GM21576 (cell line): Measurements from ENCODE around the gene ACTR8.
A peak's percentile ranks its signal among the peaks of the same experiment; 100 is the strongest.
"Not testable (repeated sequence)": the region's sequence is repeated elsewhere in the genome, so short reads cannot be mapped to it uniquely, and the experiment has no call there.

Experiments used
- ATAC-seq: cut with Tn5 transposase; IDR thresholded peaks from one replicate; pipeline ENCODE4 v1.9.1; 2021; ENCODE audit warnings: mild to moderate bottlenecking, moderate library complexity; ENCODE audit not compliant: unreplicated experiment

Gene ACTR8

DNA sequence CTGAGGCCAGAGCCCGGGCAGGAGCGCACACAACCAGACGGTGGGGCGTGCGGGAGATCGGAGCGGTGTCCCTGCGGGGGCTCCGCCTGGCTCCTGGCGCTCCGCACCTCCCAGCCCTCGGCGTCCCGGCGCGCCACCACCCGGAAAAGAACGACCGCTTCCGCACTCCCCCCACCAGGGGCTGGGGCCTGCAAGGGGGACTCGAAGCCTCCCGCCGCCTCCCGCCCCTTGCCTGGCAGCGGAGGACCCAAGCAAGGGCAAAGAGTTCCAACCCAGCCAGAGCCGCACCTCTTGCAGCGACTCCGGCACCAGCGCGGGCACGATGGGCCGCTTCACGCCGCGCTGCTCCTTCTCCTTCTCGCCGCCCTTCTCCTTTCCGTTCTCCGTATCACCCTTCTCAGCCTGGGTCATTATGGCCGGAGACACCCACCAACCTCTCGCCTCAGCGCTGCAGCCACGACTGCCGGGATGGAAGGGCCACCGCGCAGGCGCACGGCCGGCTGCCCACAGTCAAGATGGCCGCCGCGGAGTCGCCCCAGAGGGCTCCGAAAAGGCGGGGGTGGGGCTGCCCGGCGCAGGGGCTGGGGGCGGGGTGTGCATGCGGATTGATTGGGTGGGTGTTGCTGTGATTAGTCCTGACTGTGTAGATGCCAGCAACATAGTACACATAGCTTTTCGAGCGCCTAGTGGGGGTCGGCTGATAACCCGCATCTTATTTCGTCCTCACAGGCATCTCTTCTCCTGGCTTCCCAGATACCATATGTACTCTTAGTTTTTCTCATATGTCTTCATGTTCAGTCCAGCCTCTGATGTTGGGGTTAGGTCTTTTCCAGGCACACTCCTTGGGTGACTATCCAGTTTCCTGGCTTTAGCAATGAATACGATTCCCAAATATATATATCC is at the start of gene ACTR8:
ACTR8 (minus strand) TSS at position 462 of the 903 bp plus-strand sequence; CDS start at position 411, 51 bp downstream.
- peak; percentile 77 for ATAC-seq

- not testable (repeated sequence) for ATAC-seq
These were observed 45.4 kb upstream of the ACTR8 start for GRCh38 chr3:53927208-53927872.

DNA sequence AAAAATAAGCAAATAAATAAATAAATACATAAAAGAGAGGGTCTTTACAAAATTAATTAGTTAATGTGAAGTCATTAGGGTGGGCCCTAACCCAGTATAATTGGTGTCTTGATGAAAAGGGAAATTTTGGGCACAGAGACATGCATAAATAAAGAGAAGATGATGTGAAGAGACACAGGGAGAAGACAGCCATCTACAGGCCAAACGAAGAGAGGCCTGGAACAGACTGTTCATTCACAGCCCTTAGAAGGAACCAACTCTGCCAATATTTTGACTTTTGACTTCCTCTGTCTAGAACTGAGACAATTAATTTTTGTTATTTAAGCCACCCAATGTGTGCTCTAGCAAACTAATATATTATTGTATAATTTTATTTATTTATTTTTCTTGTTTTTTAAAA is 39.3 kb upstream of the ACTR8 start:
- no peak for ATAC-seq

DNA sequence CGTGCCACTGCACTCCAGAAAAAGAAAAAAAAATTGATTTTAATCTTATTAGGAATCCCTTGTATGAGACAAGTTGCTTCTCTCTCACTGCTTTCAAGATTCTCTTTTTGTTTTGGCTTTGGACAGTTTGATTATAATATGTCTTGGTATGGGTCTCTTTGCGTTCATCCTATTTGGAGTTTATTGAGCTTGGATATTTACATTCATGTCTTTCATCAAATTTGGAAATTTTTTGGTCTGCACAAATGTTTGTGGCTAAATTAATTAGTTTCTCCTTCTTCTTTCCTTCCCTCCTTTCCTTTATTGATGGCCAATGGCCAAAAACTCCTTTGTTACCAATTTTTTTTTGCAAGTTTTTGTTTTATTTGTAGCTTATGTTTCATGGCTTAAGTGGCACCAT is 37.8 kb upstream of the ACTR8 start:
- ATAC-seq: no peak

DNA sequence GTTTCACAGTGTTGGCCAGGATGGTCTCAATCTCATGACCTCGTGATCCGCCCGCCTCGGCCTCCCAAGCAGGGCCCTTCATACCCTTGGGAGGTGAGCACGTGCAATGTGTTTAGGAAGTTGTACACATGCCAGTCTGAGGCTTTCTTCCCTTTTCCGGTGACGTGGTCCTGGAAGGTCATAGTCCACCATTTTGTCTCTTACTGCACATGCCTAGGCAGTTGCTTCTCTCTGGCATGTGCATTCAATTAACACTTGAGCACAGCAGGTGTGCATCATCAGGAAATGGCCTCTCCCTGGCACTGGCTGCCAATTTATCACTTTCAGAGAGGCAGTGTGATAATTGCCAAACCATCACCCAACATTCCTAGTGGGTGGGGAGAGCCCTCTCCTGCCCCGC is 31.4 kb upstream of the ACTR8 start:
- no peak for ATAC-seq

DNA sequence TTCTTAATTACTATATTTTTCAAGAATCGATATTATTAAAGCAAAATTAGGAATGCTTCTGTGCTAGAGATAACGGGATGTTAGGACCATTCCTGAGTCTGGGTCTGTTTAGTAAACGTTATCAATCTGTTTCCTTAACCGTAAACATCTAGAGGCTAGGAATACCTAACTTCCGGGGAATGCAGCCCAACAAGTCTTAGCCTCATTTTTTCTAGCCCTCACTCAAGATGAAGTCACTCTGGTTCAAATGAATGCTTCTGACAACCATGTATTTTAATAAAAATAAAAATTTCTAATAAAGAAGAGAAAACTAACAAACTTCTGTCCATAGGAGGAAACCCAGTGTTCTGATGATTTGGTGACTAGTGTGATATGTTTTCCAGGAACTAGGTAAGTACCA is 20.8 kb upstream of the ACTR8 start:
- no peak for ATAC-seq

GRCh38 chr3:53902067-53902466 is 20.1 kb upstream of the ACTR8 start:
- no peak for ATAC-seq

DNA sequence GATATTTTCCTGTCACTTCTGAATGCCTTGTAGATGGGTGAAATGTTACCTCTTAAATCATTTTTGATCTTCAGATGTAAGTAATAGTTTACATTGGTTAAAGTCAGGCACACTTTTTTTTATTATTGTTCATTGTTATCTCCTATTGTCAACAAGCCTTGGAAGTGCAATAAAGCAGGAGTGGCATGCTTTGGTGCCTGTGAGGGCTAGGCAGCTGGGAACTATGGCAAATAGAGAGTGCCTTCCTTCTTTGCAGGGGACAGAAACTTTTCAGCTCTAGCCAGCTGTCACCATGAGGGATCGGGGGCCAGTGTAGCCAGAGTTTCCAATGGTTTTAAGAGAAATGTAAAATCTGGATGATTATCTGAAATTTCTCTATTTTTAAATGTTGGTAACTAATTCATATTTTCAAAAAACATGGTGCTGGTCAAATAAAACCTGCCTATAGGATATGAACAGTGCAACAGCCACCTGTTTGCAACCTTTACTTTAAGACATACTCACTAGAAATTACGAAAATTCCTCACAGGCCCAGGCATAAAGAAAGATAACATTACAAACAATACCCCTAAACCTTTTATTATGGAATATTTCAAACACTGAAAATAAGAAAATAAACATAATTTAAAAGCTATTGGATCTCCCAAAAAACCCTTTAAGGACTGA is 18.8 kb upstream of the ACTR8 start:
- no peak for ATAC-seq

GRCh38 chr3:53899750-53900149 is 17.8 kb upstream of the ACTR8 start:
- ATAC-seq: no peak

DNA sequence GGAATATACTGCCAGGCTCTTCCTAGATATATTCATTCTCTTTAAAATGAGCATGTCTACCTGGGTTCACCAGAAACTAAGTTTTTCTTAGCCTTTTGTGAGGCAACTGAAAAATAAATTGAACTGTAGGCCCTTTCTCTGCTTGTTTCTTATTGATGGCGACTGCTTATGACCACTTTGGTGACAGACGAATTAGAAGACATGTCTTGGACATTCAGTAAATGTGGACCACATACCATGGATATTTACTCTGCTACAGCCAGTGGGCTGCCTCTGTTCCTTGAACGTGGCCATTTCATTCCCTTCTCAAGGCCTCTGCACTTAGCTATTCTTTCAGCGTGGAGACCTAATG is 10.3 kb upstream of the ACTR8 start:
- no peak for ATAC-seq

- ATAC-seq: peak; percentile 96
These were observed 9.7 kb upstream of the ACTR8 start, which contains the start of gene SELENOK for GRCh38 chr3:53891497-53892285. Gene SELENOK (minus strand): TSS chr3:53891859.

DNA sequence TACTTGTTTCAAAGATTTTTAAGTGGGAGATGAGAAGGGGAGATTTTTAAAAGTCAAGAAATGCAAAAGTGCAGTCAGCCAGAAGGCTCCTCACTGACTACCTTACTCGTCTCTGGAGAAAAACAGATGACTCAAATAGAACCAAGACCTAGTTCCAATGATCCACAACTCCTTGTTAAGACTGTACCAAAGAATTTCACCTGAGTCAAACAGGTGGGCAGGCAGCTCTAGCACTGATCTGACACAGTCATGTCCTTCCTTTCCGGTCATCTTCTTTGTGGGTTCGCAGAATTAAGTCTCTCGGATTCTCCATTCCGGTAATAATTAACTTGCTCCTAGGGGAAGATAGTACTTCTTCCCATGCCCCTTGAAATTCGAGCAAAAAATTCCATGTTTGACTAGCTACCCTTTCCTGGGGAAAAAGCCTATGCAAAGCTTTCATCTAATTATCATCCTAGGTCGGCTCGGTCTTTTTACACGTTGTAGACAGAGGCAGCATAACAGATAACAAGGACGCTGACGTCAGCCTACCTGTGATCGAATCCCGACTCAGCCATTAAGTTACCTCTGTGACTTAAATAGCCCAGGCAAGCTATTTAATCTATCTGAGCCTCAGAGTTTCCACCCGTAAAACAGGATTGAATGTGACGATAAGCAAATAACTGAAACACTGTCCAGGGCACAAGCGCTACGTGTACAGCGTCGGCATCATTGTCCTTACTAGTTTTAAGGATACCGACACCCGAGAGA is 8.9 kb upstream of the ACTR8 start:
- no peak for ATAC-seq

DNA sequence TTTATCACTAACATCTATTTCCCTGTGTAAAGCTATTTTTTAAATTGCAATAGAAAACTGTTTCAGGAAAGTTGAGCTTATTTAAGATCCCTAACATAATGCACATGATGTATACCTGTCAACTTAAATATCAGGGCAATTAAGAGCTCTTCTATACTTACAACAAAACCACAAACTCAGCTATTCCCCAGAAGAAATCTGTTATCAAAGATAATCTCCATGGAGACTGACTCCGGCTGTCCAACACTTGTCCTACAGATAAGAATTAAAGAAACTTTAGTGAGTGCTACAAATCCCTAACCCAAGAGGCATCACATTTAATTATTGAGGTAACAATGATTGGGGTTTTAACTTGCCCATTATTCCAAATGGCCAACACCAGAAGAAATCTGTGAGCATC is 6.3 kb upstream of the ACTR8 start:
- ATAC-seq: no peak

DNA sequence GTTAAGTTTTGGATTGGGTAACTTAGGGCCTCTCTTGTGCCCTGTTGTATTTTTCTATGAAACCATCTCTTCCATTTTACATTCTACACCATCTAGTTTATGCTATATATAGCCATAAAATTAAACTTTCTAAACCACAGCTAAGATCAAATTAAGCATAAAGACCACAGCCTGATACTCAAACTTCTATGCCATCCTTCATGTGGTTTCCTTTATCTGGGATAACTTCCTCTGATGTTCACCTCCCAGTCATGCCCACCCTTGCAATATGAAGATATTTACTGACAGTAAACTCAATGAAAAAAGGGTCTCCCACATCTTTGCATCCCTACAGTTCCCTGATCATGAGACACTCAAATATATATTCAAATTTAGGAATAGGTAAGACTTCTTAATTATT is 5.5 kb upstream of the ACTR8 start:
- no peak for ATAC-seq

GRCh38 chr3:53885239-53885638 is 3.3 kb upstream of the ACTR8 start:
- no peak for ATAC-seq

DNA sequence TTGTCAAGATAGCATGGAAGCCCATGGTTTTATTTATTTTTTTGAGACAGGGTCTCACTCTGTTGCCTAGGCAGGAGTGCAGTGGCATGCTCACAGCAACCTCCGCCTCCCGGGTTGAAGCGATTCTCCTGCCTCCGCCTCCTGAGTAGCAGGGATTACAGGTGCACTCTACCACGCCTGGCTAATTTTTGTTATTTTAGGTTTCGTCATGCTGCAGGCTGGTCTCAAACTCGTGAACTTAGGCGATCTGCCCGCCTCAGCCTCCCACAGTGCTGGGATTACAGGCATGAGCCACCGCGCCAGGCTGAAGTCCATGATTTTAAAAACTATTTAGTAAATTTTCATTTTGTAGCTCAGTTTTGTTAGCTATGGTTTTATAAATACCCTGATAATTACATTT is 2.7 kb upstream of the ACTR8 start:
- ATAC-seq: no peak

- no peak for ATAC-seq
These were observed 1.1 kb upstream of the ACTR8 start for GRCh38 chr3:53883008-53883407.

DNA sequence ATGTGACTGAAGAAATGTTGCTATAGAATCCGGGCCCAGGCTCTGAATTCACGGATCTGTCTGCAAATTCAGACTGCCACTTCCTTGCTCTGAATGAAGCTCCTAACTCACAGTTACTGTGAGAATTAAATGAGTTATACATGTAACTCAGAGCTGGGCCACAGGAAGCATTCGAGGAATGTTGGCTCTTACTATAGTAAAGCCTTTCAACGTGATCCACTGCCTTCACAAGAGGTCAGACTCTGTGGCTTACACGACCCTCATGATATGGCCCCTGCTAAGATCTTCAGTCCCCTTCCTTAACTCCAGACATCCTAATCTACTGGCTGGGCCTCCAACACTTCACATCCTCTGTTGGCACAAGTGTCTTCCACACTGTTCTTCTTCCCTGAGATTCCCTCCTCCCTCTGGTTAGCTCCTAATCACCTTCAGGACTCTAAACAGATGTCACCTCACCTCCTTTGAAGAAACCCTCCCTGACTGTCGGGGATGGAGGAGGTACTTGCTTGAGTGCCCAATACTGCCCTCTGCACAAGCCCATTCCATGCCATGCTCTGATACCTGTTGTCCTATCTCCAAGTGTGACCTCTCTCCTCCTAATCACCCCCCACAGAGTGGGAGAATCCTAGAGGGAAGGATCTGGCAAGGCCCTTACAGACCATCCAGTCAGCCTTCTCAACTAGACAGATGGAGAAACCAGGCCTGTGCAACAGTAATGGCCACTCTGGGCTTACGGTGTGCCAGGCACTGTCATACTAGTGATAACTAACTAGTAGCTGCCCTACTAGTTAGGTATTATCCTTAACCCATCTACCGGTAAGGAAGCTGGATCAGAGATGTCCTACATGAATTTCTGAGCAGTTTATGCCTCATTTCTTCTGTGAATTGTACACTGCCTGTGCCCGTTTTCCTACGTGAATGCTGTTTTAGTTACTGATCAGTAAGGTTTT is 1.3 kb downstream of the ACTR8 start:
- no peak for ATAC-seq
